ENCODE data around the gene CYTH2. TPM values are rescaled to one million over a fixed set of nuclear protein-coding genes. Genes with fewer than 3 reads are reported as not detected.

Gene CYTH2
- polyA plus RNA-seq, 3 donors = 21.3 to 48.2 (median 21.7) TPM

GRCh38 chr19:48493718-48494401, 24.7 kb downstream of the CYTH2 start:
- H3K27ac ChIP-seq (ENCODE audit: low read depth in 1 of 2, low read length in 2 of 2) = no peak overlapping the region
- Mint-ChIP-seq H3K27ac (peak overlapping the region in 3 of 7 donors; percentile 19 to 88 (median 58)), H3K4me1 (peaks cover 43% of the 10 kb centered on the region), H3K4me3 (peak overlapping the region; percentile 78 to 86), H3K27me3 (ENCODE audit: low read depth in 3 of 3) (peaks cover 54 to 77% (median 57%) of the 10 kb centered on the region in 3 donors), H3K9me3 (peaks cover 0 to 27% (median 17%) of the 10 kb centered on the region in 7 donors), H3K36me3 (peaks cover 0 to 11% of the 10 kb centered on the region in 2 donors)
- TF ChIP-seq CTCF (IDR thresholded peaks at IDR 0.05) = no peak
- H3K36me3 ChIP-seq (replicated peaks in 1 of 2; ENCODE audit: control insufficient read depth in 1 of 2, insufficient read depth in 2 of 2, low read length in 2 of 2) = no peaks in the 10 kb centered on the region
- H2AFZ ChIP-seq (ENCODE audit: insufficient read depth, low read depth, low read length, poor library complexity, severe bottlenecking) = peak overlapping the region; percentile 84
- H3K9ac ChIP-seq (ENCODE audit: insufficient read depth, low read length, poor library complexity, severe bottlenecking) = peak overlapping the region; percentile 54
- H3K9me3 ChIP-seq (replicated peaks in 1 of 2; ENCODE audit: control insufficient read depth in 1 of 2, insufficient read depth in 1 of 2, low read length in 2 of 2) = peaks cover 0 to 3% of the 10 kb centered on the region in 2 donors
- peak overlapping the region; percentile 80 for H3K4me2 ChIP-seq (replicated peaks; ENCODE audit: extremely low read depth, low read length, poor library complexity, severe bottlenecking)
- H3K4me3 ChIP-seq (replicated peaks in 1 of 3; ENCODE audit: low read depth in 2 of 3, low read length in 3 of 3) = peak overlapping the region; percentile 46 to 80 (median 46)
- H3K27me3 ChIP-seq (ENCODE audit: control insufficient read depth in 2 of 2, insufficient read depth in 2 of 2, low read length in 2 of 2) = peaks cover 24 to 51% of the 10 kb centered on the region in 2 donors
- no peaks in the 10 kb centered on the region for H3K79me2 ChIP-seq (ENCODE audit: insufficient read depth, low read length)
- WGBS (ENCODE audit: insufficient coverage) = 4% methylated on average over 69 of the region's 70 CpGs
- no peaks in the 10 kb centered on the region for H4K20me1 ChIP-seq (ENCODE audit: insufficient read depth, low read length)
- peaks cover 36 to 49% of the 10 kb centered on the region in 2 donors for H3K4me1 ChIP-seq (ENCODE audit: control insufficient read depth in 1 of 2, insufficient read depth in 2 of 2, low read length in 2 of 2)
- intact Hi-C loops (cut with micrococcal nuclease) = loop anchor here (1.0 to 2.0 kb wide), 2 partner anchors 8 to 25 kb away; partner anchors contain the start of gene CYTH2 (in 2 of the 2)
- DNase-seq = no peak

GRCh38 chr19:48495396-48495795, 26.2 kb downstream of the CYTH2 start:
- peaks cover 55 to 85% (median 55%) of the 10 kb centered on the region in 3 donors for H3K27me3 Mint-ChIP-seq (ENCODE audit: low read depth in 3 of 3)
- peak overlapping the region in 1 of 2 donors; percentile 82 for H3K4me3 Mint-ChIP-seq
- 30% methylated on average over 3 of the region's 6 CpGs for WGBS (ENCODE audit: insufficient coverage)
- DNase-seq = peak; percentile 42 to 57 (median 57)
- peaks cover 34 to 49% of the 10 kb centered on the region in 2 donors for H3K4me1 ChIP-seq (ENCODE audit: control insufficient read depth in 1 of 2, insufficient read depth in 2 of 2, low read length in 2 of 2)
- H3K27ac ChIP-seq (ENCODE audit: low read depth in 1 of 2, low read length in 2 of 2) = no peak overlapping the region
- H3K27me3 ChIP-seq (ENCODE audit: control insufficient read depth in 2 of 2, insufficient read depth in 2 of 2, low read length in 2 of 2) = peaks cover 24 to 58% of the 10 kb centered on the region in 2 donors
- H3K4me3 ChIP-seq (replicated peaks in 1 of 3; ENCODE audit: low read depth in 2 of 3, low read length in 3 of 3) = no peak overlapping the region
- H3K36me3 Mint-ChIP-seq = peaks cover 0 to 11% of the 10 kb centered on the region in 2 donors
- intact Hi-C loops (cut with micrococcal nuclease) = no loop called here
- H4K20me1 ChIP-seq (ENCODE audit: insufficient read depth, low read length) = no peaks in the 10 kb centered on the region
- peaks cover 0 to 3% of the 10 kb centered on the region in 2 donors for H3K9me3 ChIP-seq (replicated peaks in 1 of 2; ENCODE audit: control insufficient read depth in 1 of 2, insufficient read depth in 1 of 2, low read length in 2 of 2)
- no peaks in the 10 kb centered on the region for H3K36me3 ChIP-seq (replicated peaks in 1 of 2; ENCODE audit: control insufficient read depth in 1 of 2, insufficient read depth in 2 of 2, low read length in 2 of 2)
- peak overlapping the region; percentile 3 for H3K4me2 ChIP-seq (replicated peaks; ENCODE audit: extremely low read depth, low read length, poor library complexity, severe bottlenecking)
- no peak overlapping the region for H2AFZ ChIP-seq (ENCODE audit: insufficient read depth, low read depth, low read length, poor library complexity, severe bottlenecking)
- no peak overlapping the region for H3K9ac ChIP-seq (ENCODE audit: insufficient read depth, low read length, poor library complexity, severe bottlenecking)
- H3K9me3 Mint-ChIP-seq = peaks cover 0 to 22% (median 16%) of the 10 kb centered on the region in 7 donors
- H3K4me1 Mint-ChIP-seq = peaks cover 43% of the 10 kb centered on the region
- no peaks in the 10 kb centered on the region for H3K79me2 ChIP-seq (ENCODE audit: insufficient read depth, low read length)
- TF ChIP-seq CTCF (IDR thresholded peaks at IDR 0.05) = no peak
- H3K27ac Mint-ChIP-seq = peak overlapping the region; percentile 0 to 82 (median 54)
